Pons (tissue), 1 donor: ENCODE results near the gene CTSH.

Experiments used
- DNase-seq: peaks from one replicate; pipeline ENCODE4 v3.0.0-alpha.2; 2016; ENCODE audit warnings: low spot score

Gene CTSH

GRCh38 chr15:78977591-78978347, 32.9 kb upstream of the CTSH start:
- DNase-seq: no peak

GRCh38 chr15:78977091-78977571, 32.3 kb upstream of the CTSH start:
- peak; percentile 62 for DNase-seq

GRCh38 chr15:78976691-78977090, 31.8 kb upstream of the CTSH start:
- no peak for DNase-seq

GRCh38 chr15:78974272-78974918, 29.5 kb upstream of the CTSH start:
- no peak for DNase-seq

- DNase-seq: no peak
Measured at GRCh38 chr15:78969687-78970349, 25.0 kb upstream of the CTSH start.

GRCh38 chr15:78968539-78969271, 23.9 kb upstream of the CTSH start:
- DNase-seq: no peak

- DNase-seq: no peak
Measured at GRCh38 chr15:78968114-78968513, 23.3 kb upstream of the CTSH start.

GRCh38 chr15:78960308-78960707, 15.5 kb upstream of the CTSH start:
- DNase-seq: no peak

- no peak for DNase-seq
Measured at GRCh38 chr15:78959360-78959759, 14.5 kb upstream of the CTSH start.

GRCh38 chr15:78957416-78958093, 12.7 kb upstream of the CTSH start:
- no peak for DNase-seq

GRCh38 chr15:78956937-78957336, 12.1 kb upstream of the CTSH start:
- no peak for DNase-seq

- no peak for DNase-seq
Measured at GRCh38 chr15:78955355-78955754, 10.5 kb upstream of the CTSH start.

GRCh38 chr15:78951841-78952238, 7.0 kb upstream of the CTSH start:
- no peak for DNase-seq

- no peak for DNase-seq
Measured at GRCh38 chr15:78950902-78951840, 6.3 kb upstream of the CTSH start.

GRCh38 chr15:78950343-78950742, 5.5 kb upstream of the CTSH start:
- no peak for DNase-seq

GRCh38 chr15:78949461-78949860, 4.6 kb upstream of the CTSH start:
- DNase-seq: no peak

- DNase-seq: no peak
Measured at GRCh38 chr15:78947506-78947905, 2.7 kb upstream of the CTSH start.

GRCh38 chr15:78946493-78946892, 1.6 kb upstream of the CTSH start:
- no peak for DNase-seq

GRCh38 chr15:78944202-78944625, 632 bp downstream of the CTSH start:
- no peak for DNase-seq

- no peak for DNase-seq
Measured at GRCh38 chr15:78943692-78944091, 1.2 kb downstream of the CTSH start.

GRCh38 chr15:78942741-78943140, 2.1 kb downstream of the CTSH start:
- DNase-seq: no peak
